GM21526 (cell line): ENCODE measurements around the gene CUX1.
"Not testable (repeated sequence)": the region's sequence is repeated elsewhere in the genome, so short reads cannot be mapped to it uniquely, and the experiment has no call there.

Source experiments
- ATAC-seq: cut with Tn5 transposase; IDR thresholded peaks from one replicate; pipeline ENCODE4 v1.9.1; 2021; ENCODE audit warnings: moderate library complexity; ENCODE audit not compliant: unreplicated experiment, low FRiP score

The CUX1 gene

DNA sequence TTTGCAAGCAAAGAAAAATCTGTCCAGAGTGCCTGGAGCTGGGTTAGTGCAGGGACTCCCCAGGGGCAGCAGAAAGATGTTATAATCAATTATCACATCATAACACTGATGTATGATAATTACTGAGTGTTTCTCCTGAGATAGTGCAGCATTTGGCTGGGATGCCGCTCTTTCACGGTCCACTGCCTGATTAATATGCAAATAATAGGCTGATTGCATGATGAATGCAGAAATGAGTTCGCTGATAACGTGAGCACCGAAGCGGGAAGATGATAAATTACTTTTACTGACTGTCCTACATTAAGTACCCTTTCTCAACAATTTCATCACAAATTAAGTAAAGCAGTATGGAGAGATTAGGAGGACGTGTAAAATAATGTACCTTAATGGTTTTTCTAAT is 397.8 kb downstream of the CUX1 start:
- no peak for ATAC-seq

DNA sequence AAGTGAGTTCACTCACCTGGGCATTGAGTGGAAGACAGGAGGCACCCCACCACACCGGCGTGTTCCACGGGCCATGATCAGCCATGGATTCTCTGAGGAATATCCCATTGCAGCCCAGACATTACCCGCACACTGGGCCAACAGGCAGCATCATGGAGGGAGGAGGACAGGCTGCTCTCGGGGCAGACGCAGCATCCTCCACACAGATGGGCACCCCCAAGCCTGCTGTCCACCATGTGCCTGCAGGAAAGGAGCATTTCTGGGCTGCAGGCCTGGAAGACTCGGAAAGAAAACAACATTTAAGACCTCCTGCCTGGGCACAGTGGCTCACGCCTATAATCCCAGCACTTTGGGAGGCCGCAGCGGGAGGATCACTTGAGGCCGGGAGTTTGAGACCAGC is 398.3 kb downstream of the CUX1 start:
- no peak for ATAC-seq

DNA sequence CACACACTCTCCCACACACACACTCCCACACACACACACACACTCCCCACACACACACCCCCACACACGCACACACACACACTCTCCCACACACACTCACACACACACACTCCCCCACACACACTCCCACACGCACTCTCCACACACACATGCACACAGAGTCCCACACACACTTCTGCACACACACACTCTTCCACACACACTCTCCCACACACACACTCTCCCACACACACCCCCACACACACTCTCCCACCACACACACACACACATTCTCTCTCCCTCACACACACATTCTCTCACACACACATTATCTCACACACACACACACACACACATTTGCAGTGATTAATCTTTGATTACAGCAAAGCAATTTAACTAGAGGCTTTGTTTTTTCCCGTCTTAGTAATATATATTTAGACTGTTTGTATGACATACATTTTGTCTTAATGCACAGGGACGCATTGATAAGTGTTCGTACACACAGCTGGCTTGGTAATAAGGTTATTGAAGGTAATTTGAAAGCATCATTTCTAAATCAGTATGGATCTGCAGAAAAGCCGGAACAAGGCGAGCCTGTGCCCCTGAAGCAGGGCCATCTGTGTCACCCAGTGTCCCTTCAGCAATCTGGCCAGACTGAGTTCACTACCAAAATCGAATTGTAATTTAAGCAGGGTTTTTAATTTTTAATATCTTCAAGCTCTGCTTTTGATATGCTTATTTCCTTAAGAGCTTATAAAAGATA is 399.3 kb downstream of the CUX1 start:
- ATAC-seq: no peak

DNA sequence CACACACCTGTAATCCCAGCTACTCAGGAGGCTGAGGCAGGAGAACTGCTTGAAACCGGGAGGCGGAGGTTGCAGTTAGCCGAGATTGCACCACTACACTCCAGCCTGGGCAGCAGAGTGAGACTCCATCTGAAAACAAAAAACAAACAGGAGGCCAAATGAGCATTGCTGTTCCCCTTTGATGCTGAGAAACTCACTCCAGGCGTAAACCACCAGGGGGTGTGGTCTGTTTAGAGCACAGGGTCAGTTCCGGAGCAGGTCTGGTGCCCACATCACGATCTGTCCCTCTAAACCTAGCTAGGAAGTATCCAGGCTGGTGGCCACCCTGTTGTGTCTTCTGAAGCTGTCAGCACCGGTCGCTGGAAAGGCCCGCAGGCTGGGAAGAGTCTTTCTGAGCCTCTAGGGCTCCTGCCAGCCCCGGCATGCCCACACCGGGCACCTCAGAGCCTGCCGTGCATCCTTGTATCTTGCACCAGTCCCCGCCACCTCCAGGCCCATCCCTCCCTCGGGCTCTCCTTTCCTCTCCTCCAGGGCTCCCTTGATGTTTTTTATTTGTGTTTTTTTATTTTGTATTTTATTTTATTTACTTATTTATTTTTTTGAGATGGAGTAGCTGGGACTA is 402.9 kb downstream of the CUX1 start:
- no peak for ATAC-seq

DNA sequence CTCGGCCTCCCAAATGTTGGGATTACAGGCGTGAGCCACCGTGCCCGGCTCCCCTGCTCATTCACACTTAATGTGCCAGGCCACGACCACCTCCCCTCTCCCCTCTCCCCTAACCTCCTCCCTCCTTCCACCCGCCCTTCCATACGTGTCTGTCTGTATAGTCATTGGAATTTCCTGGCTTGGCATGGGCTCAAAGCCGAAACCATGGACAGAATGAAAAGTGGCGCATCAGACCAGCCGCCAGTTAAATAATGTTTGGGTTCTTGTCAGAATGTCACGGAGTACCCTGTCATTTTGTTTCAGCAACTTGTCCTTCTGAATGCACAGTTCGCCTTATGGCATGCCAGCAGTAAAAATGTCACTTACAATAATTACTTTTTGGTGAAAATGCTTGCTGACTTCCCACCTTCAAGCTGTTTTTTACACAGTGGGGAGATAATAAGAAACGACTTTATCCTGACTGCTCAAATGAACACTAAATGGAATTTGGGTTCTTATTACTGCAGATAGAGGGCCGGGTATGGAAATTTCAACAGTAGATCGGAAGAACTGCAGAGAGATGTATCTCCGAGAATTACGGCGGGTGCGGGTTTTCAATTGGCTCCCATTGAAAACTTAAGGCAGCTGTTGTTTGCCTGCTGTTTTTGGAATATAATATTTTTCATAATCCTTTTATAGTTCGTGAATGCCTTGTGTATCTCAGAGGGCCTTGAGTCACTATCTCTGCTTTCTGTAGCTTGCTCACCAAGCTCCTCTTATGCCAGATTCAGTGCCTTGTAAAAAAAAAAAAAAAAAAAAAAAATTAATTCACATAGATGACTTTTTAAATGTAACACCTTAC is 403.8 kb downstream of the CUX1 start:
- no peak for ATAC-seq

DNA sequence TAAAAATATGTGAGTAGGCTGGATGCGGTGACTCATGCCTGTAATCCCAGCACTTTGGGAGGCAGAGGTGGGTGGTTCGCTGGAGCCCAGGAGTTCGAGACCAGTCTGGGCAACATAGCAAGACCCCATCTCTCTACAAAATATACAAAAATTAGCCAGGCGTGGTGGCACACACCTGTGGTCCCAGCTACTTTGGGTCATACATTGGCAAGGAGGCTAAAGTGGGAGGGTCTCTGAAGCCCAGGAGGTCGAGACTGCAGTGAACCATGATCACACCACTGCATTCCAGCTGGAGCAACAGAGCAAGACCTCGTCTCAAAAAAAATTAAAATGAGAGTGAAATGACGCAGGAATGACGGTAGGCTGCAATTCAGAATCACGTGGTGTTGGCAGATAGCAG is 404.5 kb downstream of the CUX1 start:
- no peak for ATAC-seq

DNA sequence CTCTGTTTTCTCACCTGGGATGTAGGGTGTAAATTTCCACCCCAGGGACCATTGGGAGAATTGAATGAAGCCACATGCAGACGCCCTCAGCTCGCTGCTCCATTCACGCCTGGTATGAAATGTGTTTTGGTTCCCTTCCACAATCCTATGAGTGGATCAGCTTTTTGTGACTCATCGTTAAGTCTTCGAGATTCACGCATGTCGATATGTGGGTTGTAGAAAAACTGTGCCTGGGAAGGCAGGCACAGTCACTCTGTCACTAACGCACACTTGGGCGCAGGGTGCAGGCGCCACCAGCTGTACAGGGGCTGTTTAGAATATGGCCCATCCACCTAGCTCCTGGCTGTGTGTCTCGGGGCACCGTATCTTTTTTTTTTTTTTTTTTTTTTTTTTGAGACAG is 405.0 kb downstream of the CUX1 start:
- no peak for ATAC-seq

DNA sequence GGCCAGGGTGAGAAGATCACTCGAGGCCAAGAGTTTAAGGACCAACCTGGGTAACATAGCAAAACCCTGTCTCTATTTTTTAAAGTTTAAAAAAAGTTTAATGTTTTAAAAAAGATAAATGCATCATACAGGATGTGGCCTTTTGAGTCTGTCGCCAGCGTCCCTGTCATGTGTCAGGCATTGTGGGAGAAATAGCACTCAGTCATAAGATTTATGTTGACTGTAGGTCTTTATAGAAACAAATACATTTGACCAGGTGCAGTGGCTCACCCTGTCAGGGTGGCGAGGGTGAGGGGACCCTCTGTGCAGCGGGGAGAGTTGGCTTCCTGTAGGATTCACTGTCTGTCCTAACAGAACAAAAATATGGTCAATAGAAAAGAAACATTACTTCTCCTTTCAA is 405.8 kb downstream of the CUX1 start:
- ATAC-seq: no peak

DNA sequence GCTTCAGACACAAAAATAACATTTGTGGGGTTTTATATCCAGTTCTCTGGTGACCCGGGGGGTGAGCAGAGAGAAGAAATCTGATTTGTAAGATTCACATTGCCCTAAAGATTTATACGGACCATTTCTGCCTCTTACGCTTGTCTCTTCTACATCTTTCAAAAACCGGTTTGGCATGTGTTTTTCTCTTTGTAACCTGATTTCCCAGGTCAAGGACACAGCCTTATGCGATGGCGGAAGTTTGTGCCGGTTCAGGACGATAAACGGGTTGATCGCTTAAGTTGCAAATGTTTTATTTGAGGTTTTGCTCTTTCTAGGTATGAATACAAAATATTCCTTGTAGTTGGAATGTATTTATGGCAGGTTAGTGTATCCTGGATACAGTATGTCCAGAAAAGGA is 407.6 kb downstream of the CUX1 start:
- no peak for ATAC-seq

DNA sequence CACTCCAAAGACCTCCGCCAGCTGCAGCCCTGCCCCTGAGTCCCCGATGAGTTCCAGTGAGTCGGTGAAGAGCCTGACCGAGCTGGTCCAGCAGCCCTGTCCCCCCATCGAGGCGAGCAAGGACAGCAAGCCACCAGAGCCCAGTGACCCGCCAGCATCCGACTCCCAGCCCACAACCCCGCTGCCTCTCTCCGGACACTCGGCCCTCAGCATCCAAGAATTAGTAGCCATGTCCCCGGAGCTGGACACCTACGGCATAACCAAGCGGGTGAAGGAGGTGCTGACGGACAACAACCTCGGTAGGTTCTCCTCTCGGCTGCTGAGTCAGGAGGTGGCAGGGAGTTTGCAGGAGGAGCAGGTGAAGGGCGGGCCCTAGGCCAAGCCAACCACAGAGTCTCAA is 409.9 kb downstream of the CUX1 start:
- ATAC-seq: no peak

DNA sequence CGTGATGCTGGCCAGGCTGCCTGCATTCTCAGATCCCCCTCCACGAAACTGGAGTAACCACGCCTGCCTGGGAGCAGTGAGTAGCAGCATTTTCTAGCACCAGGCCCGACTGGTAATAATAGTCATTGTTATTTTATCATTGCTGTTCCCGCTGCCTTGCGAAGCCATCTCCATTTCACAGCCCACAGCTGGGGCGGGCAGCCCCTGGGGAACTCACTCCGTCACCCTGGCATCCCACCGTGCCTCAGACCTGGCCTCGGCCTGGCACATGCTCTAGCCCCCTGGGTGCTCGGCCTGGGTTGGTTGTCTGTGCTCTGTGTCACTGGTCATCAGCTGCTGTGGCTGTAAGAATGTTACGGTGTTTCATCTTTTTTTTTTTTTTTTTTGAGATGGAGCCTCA is 411.5 kb downstream of the CUX1 start:
- no peak for ATAC-seq

DNA sequence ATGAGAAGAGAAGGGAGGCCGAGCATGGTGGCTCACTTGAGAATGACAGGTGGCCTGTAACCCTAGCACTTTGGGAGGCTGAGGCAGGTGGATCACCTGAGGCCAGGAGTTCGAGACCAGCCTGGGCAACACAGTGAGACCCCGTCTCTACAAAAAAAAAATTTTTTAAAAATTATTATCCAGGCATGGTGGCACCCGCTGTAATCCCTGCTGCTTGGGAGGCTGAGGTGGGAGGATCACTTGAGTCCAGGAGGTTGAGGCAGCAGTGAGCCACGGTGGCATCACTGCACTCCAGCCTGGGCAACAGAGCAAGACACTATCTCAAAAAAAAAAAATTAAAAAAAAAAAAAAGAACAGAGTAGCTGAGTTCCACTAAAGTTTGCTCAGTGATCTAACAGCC is 412.7 kb downstream of the CUX1 start:
- not testable (repeated sequence) for ATAC-seq

DNA sequence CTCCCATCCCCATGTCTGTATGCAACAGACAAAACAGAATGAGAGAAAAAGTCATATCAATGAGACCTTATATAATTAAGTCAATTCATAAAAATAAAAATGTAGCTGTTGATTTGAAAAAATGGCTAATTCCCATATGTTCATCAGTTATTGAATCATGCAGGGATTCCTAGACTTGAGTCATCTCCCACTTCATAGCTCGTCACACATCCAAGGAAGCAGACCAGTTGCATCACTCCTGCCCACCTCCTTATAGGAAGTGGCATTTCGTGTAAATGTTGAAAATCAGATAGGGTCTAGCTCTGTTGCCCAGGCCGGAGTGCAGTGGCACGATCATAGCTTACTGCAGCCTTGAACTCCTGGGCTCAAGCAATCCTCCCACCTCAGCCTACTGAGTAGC is 413.2 kb downstream of the CUX1 start:
- no peak for ATAC-seq

DNA sequence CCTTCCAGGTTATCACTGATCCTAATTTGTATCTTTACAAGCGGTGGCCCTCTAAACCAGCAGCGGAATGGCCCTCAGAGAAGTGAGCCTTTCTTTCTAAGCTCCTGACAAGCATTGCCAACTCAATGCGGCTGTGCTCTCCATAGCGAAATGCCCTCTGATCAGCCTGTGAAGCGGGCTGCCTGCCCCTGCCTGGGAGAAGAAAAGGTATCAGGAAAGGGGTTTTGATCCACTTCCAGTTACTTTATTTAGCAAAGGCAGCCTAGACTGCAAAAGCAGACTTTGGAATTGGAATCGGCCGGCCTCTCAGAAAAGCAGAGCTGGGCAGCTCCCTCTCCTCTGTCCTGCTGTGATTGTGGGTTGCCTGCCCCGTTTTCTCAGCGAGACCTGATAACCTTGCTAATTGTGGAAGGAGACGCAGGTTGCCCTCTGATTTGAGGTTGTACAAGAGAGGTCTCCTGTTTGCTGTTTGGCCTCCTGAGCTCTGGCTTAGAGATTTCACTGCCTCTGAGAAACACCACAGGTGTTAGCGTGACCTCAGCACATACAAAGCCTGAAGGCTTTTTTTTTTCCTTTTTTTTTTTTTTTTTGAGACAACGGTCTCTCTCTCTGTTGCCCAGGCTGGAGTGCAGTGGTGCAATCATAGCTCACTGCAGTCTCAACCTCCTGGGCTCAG is 415.3 kb downstream of the CUX1 start:
- ATAC-seq: no peak

DNA sequence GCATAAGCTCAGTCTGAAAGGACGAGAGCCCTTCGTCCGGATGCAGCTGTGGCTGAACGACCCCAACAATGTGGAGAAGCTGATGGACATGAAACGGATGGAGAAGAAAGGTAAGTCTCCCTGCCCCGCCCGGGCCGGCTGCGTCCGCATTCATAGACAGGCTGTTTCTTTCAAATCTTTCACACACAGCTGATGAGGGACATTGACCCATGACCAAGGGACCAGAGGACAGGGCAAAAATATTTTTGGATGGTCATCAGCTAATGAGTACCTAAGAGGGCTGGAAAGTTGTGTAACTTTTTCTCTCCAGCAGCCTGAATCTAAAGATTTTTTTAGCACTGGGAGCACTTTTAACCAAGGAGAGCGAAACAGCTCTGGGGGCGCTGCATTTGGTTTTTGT is 416.7 kb downstream of the CUX1 start:
- no peak for ATAC-seq

DNA sequence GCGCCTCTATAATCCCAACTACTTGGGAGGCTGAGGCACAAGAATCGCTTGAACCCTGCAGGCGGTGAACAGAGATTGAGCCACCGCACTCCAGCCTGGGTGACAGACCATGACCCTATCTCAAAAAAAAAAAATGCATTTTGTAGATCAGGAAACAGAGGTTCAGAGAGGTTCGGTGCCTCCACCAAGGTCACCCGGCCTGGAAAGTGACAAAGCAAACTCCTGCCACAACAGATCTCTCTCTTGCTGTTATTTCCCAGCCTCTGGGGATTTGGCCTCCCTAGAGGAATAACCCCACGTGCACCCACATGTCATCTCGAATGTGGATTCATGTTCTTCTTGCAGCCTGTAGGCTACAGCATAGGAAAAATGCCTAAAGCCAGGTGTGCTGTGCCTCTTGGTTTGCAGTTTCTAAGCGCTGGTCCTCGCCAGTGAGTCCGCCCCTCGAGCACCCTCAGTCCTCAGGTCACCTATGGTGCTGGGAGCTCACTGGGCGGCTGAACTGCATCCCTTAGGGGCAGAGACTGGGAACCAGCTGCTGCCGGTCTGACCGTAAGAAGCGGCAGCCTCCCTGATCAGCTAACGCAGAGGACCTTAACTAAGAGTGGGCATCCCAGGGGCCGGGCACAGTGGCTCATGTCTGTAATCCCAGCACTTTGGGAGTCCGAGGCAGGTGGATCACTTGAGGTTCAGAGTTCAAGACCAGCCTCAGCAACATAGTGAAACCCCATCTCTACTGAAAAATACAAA is 417.6 kb downstream of the CUX1 start:
- ATAC-seq: no peak

DNA sequence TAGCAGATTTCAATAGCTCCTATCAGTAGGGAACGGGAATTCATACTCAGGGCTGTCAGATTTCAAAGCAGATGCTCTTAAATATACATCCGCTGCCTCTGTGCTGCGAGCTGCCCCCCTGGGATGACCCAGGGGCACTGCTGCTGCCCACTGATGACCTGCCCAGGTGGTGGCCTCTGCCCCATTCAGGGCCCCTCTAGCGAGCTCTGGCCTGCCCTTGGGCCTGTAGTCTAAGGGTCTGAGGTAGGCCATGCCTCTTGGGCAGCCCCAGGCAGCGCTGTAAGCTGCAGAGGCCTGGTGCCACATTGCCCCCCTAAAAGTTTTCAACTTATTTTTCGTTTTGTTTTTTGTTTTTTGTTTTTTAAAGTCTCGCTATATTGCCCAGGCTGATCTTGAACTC is 418.7 kb downstream of the CUX1 start:
- no peak for ATAC-seq

DNA sequence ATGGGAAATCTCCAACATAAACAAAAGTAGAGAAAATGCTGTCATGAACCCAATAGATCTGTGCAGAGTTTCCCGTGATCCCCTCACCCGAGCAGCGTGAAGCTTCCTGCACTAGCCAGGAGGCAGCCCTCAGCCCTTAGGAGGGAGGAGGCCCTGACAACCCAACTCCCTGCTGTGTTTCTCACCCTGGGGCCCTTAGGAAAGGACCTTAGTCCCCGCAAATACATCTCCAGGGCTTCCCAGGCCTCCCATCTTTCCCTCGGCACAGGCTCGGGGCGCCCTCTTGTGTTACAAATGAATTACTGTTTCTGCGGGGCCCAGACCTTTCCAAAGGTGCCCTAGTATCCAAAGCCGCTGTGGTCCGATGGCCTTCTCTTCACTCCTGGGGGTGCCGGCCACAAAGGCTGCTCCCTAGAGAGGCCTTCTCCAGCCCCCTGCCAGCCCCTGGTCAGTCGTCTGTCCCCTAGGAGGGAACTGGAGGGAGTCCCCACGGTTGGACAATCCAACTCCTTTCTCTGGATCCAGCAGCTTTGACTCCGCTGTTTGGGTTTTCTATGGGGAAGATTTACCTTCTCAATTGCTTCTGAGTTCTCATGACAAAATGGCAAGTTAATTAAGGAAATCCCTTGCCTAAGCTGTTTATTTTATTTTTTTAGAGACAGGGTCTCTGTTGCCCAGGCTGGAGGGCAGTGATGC is 419.3 kb downstream of the CUX1 start:
- no peak for ATAC-seq

DNA sequence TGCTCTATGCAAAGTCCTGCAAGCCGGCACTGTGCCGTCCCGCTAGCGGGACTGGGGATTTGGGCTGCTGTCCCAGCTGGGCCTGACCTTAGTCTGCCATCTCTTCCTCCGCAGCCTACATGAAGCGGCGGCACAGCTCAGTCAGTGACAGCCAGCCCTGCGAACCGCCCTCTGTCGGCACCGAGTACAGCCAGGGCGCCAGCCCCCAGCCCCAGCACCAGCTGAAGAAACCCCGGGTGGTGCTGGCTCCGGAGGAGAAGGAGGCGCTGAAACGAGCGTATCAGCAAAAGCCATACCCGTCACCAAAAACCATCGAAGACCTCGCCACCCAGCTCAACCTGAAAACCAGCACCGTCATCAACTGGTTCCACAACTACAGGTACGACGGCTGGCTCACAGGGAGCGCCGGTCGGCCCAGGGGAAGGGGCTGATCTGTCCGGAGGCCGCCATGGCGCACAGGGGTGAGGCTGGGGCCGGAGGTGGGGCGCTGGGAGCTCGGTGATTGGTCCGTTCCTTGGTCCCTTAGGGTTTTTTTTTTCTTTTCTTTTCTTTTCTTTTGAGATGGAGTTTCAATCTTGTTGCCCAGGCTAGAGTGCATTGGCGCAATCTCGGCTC is 421.9 kb downstream of the CUX1 start:
- no peak for ATAC-seq
